Epidermal melanocyte (primary cell): Measurements from ENCODE around the gene UBE2O.
"Not testable (repeated sequence)": the region's sequence is repeated elsewhere in the genome, so short reads cannot be mapped to it uniquely, and the experiment has no call there.

ENCODE experiments used
- DNase-seq: peaks from one replicate; pipeline ENCODE4 v3.0.0; 2011; ENCODE audit warnings: low spot score; ENCODE audit not compliant: insufficient read length

The UBE2O gene

GRCh38 chr17:76376318-76377133 lies 76.4 kb downstream of the UBE2O start:
- no peak for DNase-seq

GRCh38 chr17:76371656-76372628 lies 81.0 kb downstream of the UBE2O start:
- no peak for DNase-seq

- peak; percentile 86 for DNase-seq
Observed at GRCh38 chr17:76370261-76370993, 82.5 kb downstream of the UBE2O start.

GRCh38 chr17:76369804-76370203 lies 83.1 kb downstream of the UBE2O start:
- no peak for DNase-seq

DNA sequence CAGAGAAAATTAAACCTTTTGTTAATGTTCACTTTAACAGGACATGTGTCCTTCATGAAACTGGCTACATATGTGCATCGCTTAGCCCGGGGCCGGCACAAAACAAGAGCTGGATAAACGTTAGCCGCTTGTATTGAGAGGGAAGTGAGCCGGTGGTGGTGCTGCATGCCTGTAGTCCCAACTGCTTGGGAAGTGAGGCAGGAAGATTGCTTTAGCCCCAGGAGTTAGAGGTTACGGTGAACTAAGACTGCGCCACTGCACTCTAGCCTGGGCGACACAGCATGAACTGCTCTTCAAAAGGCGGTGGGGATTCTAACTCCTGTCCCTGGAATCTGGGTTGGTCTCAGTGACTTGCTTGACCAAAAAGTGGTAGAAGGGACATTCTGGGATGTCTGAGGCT lies 83.6 kb downstream of the UBE2O start:
- no peak for DNase-seq

DNA sequence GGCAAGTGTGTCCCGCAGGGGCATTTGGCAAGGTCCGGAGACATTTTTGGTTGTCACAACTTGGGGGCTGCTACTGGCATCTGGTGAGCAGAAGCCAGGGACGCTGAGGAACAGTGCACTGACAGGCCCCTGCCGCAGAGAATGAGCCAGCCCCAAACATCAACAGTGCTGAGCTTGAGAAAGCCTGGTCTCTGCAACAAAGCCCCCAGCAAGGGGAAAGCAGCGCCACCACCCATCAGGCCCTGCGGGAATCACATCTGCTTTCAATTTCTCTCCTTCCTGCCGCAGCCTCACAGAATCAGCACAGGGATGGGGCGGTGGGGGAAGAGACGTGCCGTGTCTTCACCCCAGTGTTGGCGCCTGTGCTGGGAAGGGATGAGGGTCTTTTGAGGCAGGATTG lies 84.4 kb downstream of the UBE2O start:
- DNase-seq = no peak

- no peak for DNase-seq
Observed at GRCh38 chr17:76367642-76368041, 85.3 kb downstream of the UBE2O start.

DNA sequence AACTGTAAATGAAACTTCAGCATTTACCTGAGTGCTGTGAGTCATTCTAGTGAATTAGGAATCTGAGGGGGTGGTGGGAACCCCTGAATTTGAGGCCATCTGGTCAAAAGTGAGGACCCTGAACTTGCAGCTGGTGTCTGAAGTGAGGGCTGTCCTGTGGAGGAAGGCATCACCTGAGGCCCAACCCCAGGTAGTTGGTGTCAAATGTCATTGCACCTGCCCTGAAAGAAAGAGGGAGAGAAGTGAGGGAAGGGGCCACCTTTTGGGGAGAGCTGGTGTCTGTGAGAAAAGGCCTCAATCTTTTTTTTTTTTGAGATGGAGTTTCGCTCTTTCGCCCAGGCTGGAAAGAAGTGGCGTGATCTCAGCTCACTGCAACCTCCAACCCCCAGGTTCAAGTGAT lies 86.7 kb downstream of the UBE2O start:
- no peak for DNase-seq

- no peak for DNase-seq
Observed at GRCh38 chr17:76365256-76365903, 87.6 kb downstream of the UBE2O start.

DNA sequence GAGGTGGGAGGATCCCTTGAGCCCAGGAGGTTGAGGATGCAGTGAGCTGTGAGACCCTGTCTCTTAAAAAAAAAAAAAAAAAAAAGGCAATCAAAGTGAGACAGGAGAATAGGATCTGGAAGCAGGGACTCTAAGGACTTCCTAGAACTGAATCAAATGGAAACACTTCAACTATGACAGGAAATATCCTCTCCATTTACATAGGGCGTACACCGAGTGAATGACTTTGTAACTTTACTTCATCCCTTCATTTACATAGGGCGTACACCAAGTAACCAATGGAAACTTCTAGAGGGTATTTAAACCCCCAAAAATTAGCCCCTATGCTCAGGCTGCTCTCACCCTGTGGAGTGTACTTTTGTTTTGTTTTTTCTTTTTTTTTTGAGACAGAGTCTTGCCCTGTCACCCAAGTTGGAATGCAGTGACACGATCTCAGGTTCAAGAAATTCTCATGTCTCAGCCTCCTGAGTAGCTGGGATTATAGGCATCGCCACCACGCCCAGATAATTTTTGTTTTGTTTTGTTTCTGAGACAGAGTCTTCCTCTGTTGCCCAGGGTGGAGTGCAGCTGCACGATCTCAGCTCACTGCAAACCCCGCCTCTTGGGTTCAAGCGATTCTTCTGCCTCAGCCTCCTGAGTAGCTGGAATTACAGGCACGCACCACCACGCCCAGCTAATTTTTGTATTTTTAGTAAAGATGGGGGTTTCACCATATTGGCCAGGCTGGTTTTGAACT lies 89.7 kb downstream of the UBE2O start:
- no peak for DNase-seq

DNA sequence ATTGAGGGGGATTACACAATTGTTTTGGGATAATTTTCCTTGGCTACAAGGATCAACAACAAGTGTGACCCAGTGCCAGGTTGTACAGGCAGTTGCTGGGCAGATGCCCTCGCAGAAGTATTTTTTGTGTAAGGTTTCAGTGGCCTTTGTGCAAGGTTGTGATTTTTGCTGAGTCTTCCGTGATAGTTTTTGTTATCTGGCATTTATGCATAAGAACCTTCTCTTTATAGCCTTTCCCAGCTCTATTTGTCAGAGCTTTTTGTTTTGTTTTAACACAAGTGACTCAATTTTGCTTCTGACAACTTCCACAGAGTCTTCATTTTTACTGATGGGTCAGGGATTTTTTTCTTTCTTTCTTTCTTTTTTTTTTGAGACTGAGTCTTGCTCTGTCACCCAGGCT lies 92.5 kb downstream of the UBE2O start:
- no peak for DNase-seq

DNA sequence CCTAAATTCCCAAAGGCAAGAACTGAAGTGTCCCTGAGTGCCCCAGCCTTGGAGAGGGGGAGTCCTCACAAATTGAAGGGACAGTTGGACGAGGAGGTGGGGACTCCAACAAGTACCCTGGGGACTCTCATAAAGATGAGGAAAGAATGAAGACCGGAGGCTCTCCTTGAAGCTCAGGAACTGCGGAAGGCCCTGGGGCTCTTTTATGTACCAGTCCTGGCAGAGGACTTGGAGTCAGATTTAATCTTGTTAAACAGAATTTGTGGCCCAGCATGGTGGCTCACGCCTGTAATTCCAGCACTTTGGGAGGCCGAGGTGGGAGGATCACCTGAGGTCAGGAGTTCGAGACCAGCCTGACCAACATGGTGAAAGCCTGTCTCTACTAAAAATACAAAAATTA lies 93.2 kb downstream of the UBE2O start:
- not testable (repeated sequence) for DNase-seq

DNA sequence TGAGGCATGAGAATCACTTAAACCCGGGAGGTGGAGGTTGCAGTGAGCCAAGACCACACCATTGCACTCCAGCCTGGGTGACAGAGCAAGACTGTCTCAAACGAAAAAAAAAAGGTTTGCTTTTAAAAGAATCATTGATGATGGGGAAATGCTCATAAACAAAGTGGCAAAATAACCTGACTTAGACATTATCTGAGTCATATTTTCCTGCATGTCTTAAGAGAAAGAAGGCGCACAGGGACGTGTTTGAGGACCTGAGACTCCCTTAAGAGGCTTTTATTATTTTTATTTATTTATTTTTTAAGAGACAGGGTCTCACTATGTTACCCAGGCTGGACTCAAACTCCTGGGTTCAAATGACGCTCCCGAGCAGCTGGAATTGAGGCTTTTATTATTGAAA lies 93.6 kb downstream of the UBE2O start:
- DNase-seq = no peak

- DNase-seq = no peak
Observed at GRCh38 chr17:76357597-76358158, 95.3 kb downstream of the UBE2O start.

- DNase-seq = no peak
Observed at GRCh38 chr17:76356803-76357456, 96.0 kb downstream of the UBE2O start.

DNA sequence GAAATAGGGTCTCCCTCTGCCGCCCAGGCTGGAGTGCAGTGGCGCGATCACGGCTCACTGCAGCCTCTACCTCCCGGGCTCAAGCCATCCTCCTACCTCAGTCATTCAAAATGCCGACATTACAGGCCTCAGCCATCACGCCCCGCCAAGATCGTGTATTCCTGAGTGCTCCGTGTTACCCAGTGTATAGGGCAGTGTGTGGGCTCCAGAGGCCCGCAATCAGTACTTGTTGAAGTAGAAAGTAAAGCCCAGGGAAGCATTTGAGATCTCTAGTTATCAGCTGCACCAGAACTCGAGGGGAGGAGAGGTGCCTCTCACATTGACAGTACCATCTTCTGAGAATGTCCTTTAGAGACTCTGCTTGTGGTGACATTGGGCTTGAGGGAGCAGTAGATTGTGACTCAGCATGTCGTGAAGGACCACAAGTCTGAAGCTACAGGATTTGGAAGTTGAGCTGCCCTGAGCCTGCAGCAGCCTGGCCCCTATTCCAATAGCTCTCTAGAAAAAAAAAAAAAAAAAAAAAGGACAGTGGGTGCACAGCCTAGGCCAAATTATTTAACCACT lies 98.1 kb downstream of the UBE2O start:
- no peak for DNase-seq

- no peak for DNase-seq
Observed at GRCh38 chr17:76354317-76354729, 98.6 kb downstream of the UBE2O start.

- DNase-seq = peak; percentile 90
Observed at GRCh38 chr17:76353599-76354316, 99.2 kb downstream of the UBE2O start, which contains the start of gene PRPSAP1. Gene PRPSAP1 (minus strand): TSS chr17:76353916. CDS start chr17:76353703, 213 bp downstream.
